GM23338 (cell line): Measurements from ENCODE around the gene CBX5. TPM values are rescaled to one million over a fixed set of nuclear protein-coding genes. Genes with fewer than 3 reads are reported as not detected.

Experiments
- ATAC-seq: fragments of 200-7000 bp; cut with Tn5 transposase; 3 replicates; pipeline ENCODE4 v1.9.1; 2020
- DNase-seq: peaks from one replicate; pipeline ENCODE4 v3.0.0-alpha.2; 2015; ENCODE audit warnings: low spot score
- H2AFZ ChIP-seq: fragments of 200-600 bp; sonication (generic); 2 replicates; pipeline ENCODE4 v1.8.0; 2016; ENCODE audit warnings: antibody characterized with exemption, mild to moderate bottlenecking, moderate library complexity
- H3F3A ChIP-seq: fragments of 200-600 bp; sonication (generic); replicated peaks from 2 replicates; pipeline ENCODE4 v1.8.0; 2017; ENCODE audit warnings: antibody characterized with exemption, mixed run types, low read depth
- H3K27ac ChIP-seq: fragments of 200-600 bp; sonication (generic); 2 replicates; pipeline ENCODE4 v1.6.1; 2016; ENCODE audit warnings: low read depth
- H3K27me3 ChIP-seq: fragments of 200-600 bp; sonication (generic); 2 replicates; pipeline ENCODE4 v1.8.0; 2016; ENCODE audit warnings: mild to moderate bottlenecking, mixed run types, moderate library complexity; ENCODE audit not compliant: insufficient read depth
- H3K36me3 ChIP-seq: fragments of 200-600 bp; sonication (generic); 2 replicates; pipeline ENCODE4 v1.8.0; 2016; ENCODE audit warnings: mild to moderate bottlenecking; ENCODE audit not compliant: insufficient read depth
- H3K4me1 ChIP-seq: fragments of 200-600 bp; sonication (generic); 2 replicates; pipeline ENCODE4 v1.8.0; 2016; ENCODE audit warnings: mild to moderate bottlenecking, moderate library complexity; ENCODE audit not compliant: insufficient read depth
- H3K4me2 ChIP-seq: fragments of 200-600 bp; sonication (generic); 2 replicates; pipeline ENCODE4 v1.7.1; 2017; ENCODE audit warnings: mixed run types
- H3K4me3 ChIP-seq: fragments of 200-600 bp; sonication (generic); 2 replicates; pipeline ENCODE4 v1.6.1; 2016; ENCODE audit warnings: mixed run types
- H3K79me2 ChIP-seq: fragments of 200-600 bp; sonication (generic); replicated peaks from 2 replicates; pipeline ENCODE4 v1.8.0; 2017; ENCODE audit warnings: mild to moderate bottlenecking; ENCODE audit not compliant: insufficient read depth
- H3K9me2 ChIP-seq: fragments of 200-600 bp; sonication (generic); 2 replicates; pipeline ENCODE4 v1.8.0; 2017; ENCODE audit not compliant: insufficient read depth
- H4K20me1 ChIP-seq: fragments of 200-600 bp; sonication (generic); replicated peaks from 2 replicates; pipeline ENCODE4 v1.8.0; 2017; ENCODE audit warnings: mild to moderate bottlenecking; ENCODE audit not compliant: insufficient read depth
- H3K27ac Mint-ChIP-seq: 2 replicates; pipeline ENCODE4 v1.8.0; 2020; ENCODE audit warnings: inconsistent platforms, mild to moderate bottlenecking, moderate library complexity, mixed read lengths
- H3K27me3 Mint-ChIP-seq: 3 replicates; pipeline ENCODE4 v1.8.0; 2022; ENCODE audit warnings: low read depth, mild to moderate bottlenecking, moderate library complexity, mixed read lengths, inconsistent platforms; ENCODE audit not compliant: insufficient read depth, poor library complexity
- H3K36me3 Mint-ChIP-seq: 3 replicates; pipeline ENCODE4 v1.8.0; 2021; ENCODE audit warnings: low read depth, mild to moderate bottlenecking, inconsistent platforms, moderate library complexity, mixed read lengths
- H3K4me1 Mint-ChIP-seq: 3 replicates; pipeline ENCODE4 v1.8.0; 2020; ENCODE audit warnings: mild to moderate bottlenecking, inconsistent platforms, mixed read lengths
- H3K4me3 Mint-ChIP-seq: 3 replicates; pipeline ENCODE4 v1.8.0; 2021; ENCODE audit warnings: moderate library complexity, mild to moderate bottlenecking, inconsistent platforms, mixed read lengths
- H3K9me3 Mint-ChIP-seq: 3 replicates; pipeline ENCODE4 v1.8.0; 2020; ENCODE audit warnings: moderate library complexity, mild to moderate bottlenecking, inconsistent platforms, mixed read lengths
- CREB1 ChIP-seq: fragments of 250-450 bp; sonication (Bioruptor Pico); IDR thresholded peaks from 2 replicates; pipeline ENCODE4 v1.5.0; 2020; ENCODE audit warnings: low read depth, mild to moderate bottlenecking, moderate library complexity
- CTCF ChIP-seq, 2 experiments: fragments of 200-600 bp in 1 of 2; sonication (generic) in 1 of 2; conservative IDR thresholded peaks; 2 replicates each; pipeline versions ENCODE4 v1.5.1 to v1.6.1; 2016 to 2017; ENCODE audit warnings: antibody characterized with exemption in 2 of 2, low read depth in 2 of 2, mild to moderate bottlenecking in 2 of 2, moderate library complexity in 1 of 2
- EZH2 ChIP-seq: fragments of 200-600 bp; sonication (generic); IDR thresholded peaks from one replicate; pipeline ENCODE4 v1.8.0; 2017; ENCODE audit warnings: antibody characterized with exemption, mild to moderate bottlenecking, low read depth; ENCODE audit not compliant: unreplicated experiment
- EZH2phosphoT487 ChIP-seq: fragments of 200-600 bp; sonication (generic); IDR thresholded peaks from one replicate; pipeline ENCODE4 v1.8.1; 2018; ENCODE audit warnings: antibody characterized with exemption; ENCODE audit not compliant: unreplicated experiment
- JUNB ChIP-seq: IDR thresholded peaks from one replicate; pipeline ENCODE4 v1.6.1; 2016; ENCODE audit warnings: antibody characterized with exemption; ENCODE audit not compliant: unreplicated experiment
- NANOG ChIP-seq: IDR thresholded peaks from 2 replicates; pipeline ENCODE4 v1.6.1; 2016; ENCODE audit warnings: antibody characterized with exemption, borderline replicate concordance
- POLR2AphosphoS5 ChIP-seq: IDR thresholded peaks from 2 replicates; pipeline ENCODE4 v1.6.1; 2016; ENCODE audit warnings: antibody characterized with exemption, low read depth
- STAT1 ChIP-seq: IDR thresholded peaks from one replicate; pipeline ENCODE4 v1.6.1; 2016; ENCODE audit warnings: antibody characterized with exemption; ENCODE audit not compliant: unreplicated experiment
- ZNF114 ChIP-seq: fragments of 250-450 bp; sonication (Bioruptor Pico); IDR thresholded peaks from 2 replicates; pipeline ENCODE4 v1.5.0; 2020; ENCODE audit warnings: mild to moderate bottlenecking, moderate library complexity
- ZNF331 ChIP-seq: fragments of 250-450 bp; sonication (Bioruptor Pico); IDR thresholded peaks from 2 replicates; pipeline ENCODE4 v1.5.0; 2020; ENCODE audit warnings: low read depth, mild to moderate bottlenecking, moderate library complexity
- ZNF462 ChIP-seq: fragments of 250-450 bp; sonication (Bioruptor Pico); IDR thresholded peaks from 2 replicates; pipeline ENCODE4 v1.5.0; 2020; ENCODE audit warnings: mild to moderate bottlenecking, moderate library complexity
- polyA plus RNA-seq: library from polyadenylated mRNA; unstranded; fragments of >200 nt; fragmentation: Nextera tagmentation; extraction: Ambion mirVana; gene quantifications from 2 replicates; pipeline ENCODE4 v1.2.1, GENCODE V29; 2016
- total RNA-seq: library from RNA; depleted of rRNA; stranded (reverse); fragments of >200 nt; shearing (Covaris generic); gene quantifications from 2 replicates; pipeline ENCODE4 v1.2.3, GENCODE V29; 2014
- TF ChIP-seq, protein P1 (sequence below): IDR thresholded peaks from 2 replicates; pipeline ENCODE4 v1.6.1; 2016; ENCODE audit warnings: antibody characterized with exemption
- TF ChIP-seq, protein P2 (sequence below): IDR thresholded peaks from one replicate; pipeline ENCODE4 v1.6.1; 2018; ENCODE audit warnings: antibody characterized with exemption; ENCODE audit not compliant: unreplicated experiment

Gene CBX5
- total and polyA plus RNA-seq, 2 experiments from 2014 or later, result 152 to 212 TPM

DNA sequence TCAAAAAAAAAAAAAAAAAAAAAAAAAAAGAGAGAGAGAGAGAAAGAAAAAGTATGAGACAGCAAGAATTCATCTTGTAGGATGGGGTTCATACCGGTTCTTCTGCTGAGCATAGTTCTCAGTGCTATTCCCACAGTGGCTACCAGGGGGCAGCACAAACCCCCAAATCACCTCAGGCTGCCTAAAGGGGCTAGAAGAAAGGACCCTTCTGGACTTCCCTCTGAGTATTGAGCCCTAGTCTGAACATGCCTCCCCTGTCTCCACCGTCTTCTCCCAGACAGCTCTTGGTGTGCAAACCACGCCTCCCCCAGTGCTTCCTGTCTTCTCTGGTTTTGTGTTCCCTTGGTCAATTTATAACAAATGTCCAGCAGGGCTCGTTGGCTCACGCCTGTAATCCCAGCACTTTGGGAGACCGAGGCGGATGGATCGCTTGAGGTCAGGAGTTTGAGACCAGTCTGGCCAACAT lies 59.8 kb downstream of the CBX5 start:
- H3K27me3 Mint-ChIP-seq, result peaks cover 35% of the 10 kb centered on the region
- Histone ChIP-seq H3K36me3 (no peaks in the 10 kb centered on the region), H3K4me3 (no peak overlapping the region), H3K27me3 (peaks cover 38% of the 10 kb centered on the region), H3F3A (peaks cover 19% of the 10 kb centered on the region), H4K20me1 (no peaks in the 10 kb centered on the region), H2AFZ (no peak overlapping the region), H3K27ac (no peak overlapping the region), H3K9me2 (no peaks in the 10 kb centered on the region), H3K4me1 (peaks cover 26% of the 10 kb centered on the region), H3K4me2 (no peak overlapping the region), H3K79me2 (no peaks in the 10 kb centered on the region)
- H3K4me1 Mint-ChIP-seq, result peaks cover 24% of the 10 kb centered on the region
- no peak overlapping the region for H3K4me3 Mint-ChIP-seq
- no peaks in the 10 kb centered on the region for H3K9me3 Mint-ChIP-seq
- DNase-seq (peak; percentile 82), ATAC-seq (peak; percentile 27)
- no peak overlapping the region for H3K27ac Mint-ChIP-seq
- no peaks in the 10 kb centered on the region; the same call in 2 of the 3 replicates for H3K36me3 Mint-ChIP-seq
- TF ChIP-seq NANOG (no peak), EZH2phosphoT487 (no peak), STAT1 (no peak), CTCF (conservative IDR thresholded peaks at IDR 0.05; ENCODE audit: low read depth in 2 of 2) (peak; percentile 87 to 92), ZNF331 (CRISPR knock-in tag) (peak; percentile 10; the same call in 1 of the 2 replicates), ZNF114 (CRISPR knock-in tag) (no peak), ZNF462 (CRISPR knock-in tag) (no peak), JUNB (no peak), EZH2 (no peak), CREB1 (CRISPR knock-in tag) (no peak), POLR2AphosphoS5 (no peak)
- TF ChIP-seq, protein P1, sequence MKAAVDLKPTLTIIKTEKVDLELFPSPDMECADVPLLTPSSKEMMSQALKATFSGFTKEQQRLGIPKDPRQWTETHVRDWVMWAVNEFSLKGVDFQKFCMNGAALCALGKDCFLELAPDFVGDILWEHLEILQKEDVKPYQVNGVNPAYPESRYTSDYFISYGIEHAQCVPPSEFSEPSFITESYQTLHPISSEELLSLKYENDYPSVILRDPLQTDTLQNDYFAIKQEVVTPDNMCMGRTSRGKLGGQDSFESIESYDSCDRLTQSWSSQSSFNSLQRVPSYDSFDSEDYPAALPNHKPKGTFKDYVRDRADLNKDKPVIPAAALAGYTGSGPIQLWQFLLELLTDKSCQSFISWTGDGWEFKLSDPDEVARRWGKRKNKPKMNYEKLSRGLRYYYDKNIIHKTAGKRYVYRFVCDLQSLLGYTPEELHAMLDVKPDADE, result no peak
- TF ChIP-seq, protein P2, sequence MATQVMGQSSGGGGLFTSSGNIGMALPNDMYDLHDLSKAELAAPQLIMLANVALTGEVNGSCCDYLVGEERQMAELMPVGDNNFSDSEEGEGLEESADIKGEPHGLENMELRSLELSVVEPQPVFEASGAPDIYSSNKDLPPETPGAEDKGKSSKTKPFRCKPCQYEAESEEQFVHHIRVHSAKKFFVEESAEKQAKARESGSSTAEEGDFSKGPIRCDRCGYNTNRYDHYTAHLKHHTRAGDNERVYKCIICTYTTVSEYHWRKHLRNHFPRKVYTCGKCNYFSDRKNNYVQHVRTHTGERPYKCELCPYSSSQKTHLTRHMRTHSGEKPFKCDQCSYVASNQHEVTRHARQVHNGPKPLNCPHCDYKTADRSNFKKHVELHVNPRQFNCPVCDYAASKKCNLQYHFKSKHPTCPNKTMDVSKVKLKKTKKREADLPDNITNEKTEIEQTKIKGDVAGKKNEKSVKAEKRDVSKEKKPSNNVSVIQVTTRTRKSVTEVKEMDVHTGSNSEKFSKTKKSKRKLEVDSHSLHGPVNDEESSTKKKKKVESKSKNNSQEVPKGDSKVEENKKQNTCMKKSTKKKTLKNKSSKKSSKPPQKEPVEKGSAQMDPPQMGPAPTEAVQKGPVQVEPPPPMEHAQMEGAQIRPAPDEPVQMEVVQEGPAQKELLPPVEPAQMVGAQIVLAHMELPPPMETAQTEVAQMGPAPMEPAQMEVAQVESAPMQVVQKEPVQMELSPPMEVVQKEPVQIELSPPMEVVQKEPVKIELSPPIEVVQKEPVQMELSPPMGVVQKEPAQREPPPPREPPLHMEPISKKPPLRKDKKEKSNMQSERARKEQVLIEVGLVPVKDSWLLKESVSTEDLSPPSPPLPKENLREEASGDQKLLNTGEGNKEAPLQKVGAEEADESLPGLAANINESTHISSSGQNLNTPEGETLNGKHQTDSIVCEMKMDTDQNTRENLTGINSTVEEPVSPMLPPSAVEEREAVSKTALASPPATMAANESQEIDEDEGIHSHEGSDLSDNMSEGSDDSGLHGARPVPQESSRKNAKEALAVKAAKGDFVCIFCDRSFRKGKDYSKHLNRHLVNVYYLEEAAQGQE, result no peak
